ENCODE measurements around the gene FSTL5.

FSTL5 gene

DNA sequence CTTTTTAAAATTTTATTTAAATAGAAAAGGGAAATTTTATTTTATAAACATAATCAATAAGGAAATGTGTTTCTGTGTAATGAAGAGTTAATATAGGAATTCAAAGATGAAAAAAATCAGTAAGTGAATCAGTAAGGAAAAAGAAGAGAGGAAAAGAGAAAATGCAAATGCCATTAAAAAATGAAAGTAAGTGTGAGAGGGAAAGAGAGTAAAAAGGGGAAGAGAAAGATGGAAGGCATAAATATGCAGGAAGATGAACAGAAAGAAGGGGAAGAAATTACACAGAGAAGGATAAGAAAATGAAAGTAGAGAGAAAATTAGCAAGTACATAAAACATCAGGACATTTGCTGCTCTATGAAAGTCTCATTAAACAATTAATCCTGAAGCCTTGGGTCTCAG, 349.9 kb downstream of the FSTL5 start:
- Mint-ChIP-seq H3K4me1 (no peaks in the 10 kb centered on the region), H3K36me3 (ENCODE audit: low read depth) (no peaks in the 10 kb centered on the region), H3K9me3 (no peaks in the 10 kb centered on the region), H3K27ac (no peak overlapping the region), H3K27me3 (ENCODE audit: low read depth, poor library complexity) (no peaks in the 10 kb centered on the region), H3K4me3 (no peak overlapping the region)
- TF ChIP-seq, protein P1, sequence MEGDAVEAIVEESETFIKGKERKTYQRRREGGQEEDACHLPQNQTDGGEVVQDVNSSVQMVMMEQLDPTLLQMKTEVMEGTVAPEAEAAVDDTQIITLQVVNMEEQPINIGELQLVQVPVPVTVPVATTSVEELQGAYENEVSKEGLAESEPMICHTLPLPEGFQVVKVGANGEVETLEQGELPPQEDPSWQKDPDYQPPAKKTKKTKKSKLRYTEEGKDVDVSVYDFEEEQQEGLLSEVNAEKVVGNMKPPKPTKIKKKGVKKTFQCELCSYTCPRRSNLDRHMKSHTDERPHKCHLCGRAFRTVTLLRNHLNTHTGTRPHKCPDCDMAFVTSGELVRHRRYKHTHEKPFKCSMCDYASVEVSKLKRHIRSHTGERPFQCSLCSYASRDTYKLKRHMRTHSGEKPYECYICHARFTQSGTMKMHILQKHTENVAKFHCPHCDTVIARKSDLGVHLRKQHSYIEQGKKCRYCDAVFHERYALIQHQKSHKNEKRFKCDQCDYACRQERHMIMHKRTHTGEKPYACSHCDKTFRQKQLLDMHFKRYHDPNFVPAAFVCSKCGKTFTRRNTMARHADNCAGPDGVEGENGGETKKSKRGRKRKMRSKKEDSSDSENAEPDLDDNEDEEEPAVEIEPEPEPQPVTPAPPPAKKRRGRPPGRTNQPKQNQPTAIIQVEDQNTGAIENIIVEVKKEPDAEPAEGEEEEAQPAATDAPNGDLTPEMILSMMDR (IDR thresholded peaks at IDR 0.05), result no peak
- DNase-seq, result no peak

DNA sequence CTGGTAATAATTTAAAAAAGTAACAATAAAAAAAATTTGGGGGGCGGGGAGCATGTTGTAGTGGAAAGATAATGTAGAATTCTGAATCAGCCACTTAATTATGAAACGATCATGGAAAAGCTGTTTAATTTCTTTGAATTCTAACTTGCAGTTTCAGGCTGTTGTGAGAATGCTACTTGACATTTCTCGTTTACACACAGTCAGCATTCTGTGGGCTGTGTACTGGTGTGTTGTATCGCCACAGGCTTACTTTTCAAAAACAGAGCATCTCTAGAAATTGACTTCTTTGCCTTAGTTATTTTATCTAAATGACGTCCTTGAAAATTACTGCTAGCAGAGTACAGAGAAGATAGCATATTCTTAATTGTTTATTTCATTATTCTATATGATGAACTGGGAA, 350.4 kb downstream of the FSTL5 start:
- no peaks in the 10 kb centered on the region for H3K9me3 Mint-ChIP-seq
- no peak overlapping the region for H3K27ac Mint-ChIP-seq
- no peak for DNase-seq
- H3K27me3 Mint-ChIP-seq (ENCODE audit: low read depth, poor library complexity), result no peaks in the 10 kb centered on the region
- TF ChIP-seq, protein P1 (IDR thresholded peaks at IDR 0.05), result no peak
- no peaks in the 10 kb centered on the region for H3K4me1 Mint-ChIP-seq
- H3K4me3 Mint-ChIP-seq, result no peak overlapping the region
- no peaks in the 10 kb centered on the region for H3K36me3 Mint-ChIP-seq (ENCODE audit: low read depth)

DNA sequence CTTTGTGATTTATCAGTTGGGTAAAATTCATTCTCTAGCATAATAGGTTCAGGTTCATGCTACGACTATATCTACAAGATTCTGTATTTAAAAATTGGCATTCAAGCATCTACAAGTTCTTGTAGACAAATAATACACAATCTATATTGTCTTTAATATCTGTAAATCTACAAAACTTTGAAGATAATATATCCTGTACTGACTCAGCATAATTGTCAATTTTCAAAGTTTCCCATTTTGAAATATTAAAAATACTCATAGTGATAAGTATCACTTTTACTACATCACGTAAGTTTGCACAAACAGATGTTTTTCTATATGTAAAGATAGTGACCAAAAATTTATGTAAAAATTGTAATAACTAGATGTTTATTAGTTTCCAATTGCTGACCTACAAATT, 360.6 kb downstream of the FSTL5 start:
- H3K36me3 Mint-ChIP-seq (ENCODE audit: low read depth), result no peaks in the 10 kb centered on the region

DNA sequence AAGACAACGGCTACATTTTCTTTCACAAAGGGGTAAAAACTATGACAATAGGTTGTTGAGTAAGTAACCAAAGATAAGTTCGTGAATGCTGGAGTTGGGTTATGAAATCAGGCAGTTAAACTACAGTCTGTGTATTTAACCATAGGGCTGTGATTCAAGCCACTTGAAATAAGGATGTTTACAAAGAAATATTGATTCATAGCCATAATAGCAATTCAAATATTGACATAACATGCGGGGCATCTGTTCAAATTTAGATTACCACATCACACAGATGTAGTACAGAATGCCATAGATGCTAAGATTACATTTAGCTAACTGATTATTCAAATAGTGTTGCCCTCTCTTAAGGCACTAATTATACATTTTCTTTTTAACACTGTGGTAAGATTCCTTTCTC, 364.1 kb downstream of the FSTL5 start:
- Mint-ChIP-seq H3K4me1 (no peaks in the 10 kb centered on the region), H3K9me3 (no peaks in the 10 kb centered on the region), H3K4me3 (no peak overlapping the region), H3K27me3 (ENCODE audit: low read depth, poor library complexity) (peaks cover 3% of the 10 kb centered on the region), H3K36me3 (ENCODE audit: low read depth) (no peaks in the 10 kb centered on the region), H3K27ac (no peak overlapping the region)
- no peak for DNase-seq
- TF ChIP-seq, protein P1 (IDR thresholded peaks at IDR 0.05), result no peak

More for the DNA sequence above, 360.6 kb downstream of the FSTL5 start:
- Mint-ChIP-seq H3K27me3 (ENCODE audit: low read depth, poor library complexity) (peaks cover 3% of the 10 kb centered on the region), H3K9me3 (no peaks in the 10 kb centered on the region), H3K27ac (no peak overlapping the region), H3K4me1 (no peaks in the 10 kb centered on the region), H3K4me3 (no peak overlapping the region)
- DNase-seq, result no peak
- TF ChIP-seq, protein P1 (IDR thresholded peaks at IDR 0.05), result no peak

DNA sequence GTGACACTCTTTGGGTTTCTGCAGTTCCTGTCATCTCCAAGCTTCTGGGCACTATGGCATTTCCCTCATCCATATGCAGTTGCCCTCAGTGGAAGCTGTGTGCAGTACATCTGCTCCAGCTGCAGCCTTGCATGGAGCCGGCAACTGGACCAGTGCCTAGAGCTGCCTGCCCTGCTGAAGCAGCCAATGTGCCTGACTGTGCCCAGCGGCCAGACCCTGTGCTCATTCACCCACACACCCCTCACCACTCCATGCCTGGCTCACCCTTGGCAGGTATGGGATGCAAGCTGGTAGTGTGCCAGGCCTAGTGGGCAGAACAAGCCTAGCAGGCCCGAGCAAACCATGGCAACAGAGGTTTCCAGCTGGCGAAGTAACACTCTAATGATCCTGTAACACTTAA, 370.8 kb downstream of the FSTL5 start:
- no peaks in the 10 kb centered on the region for H3K9me3 Mint-ChIP-seq
- H3K27me3 Mint-ChIP-seq (ENCODE audit: low read depth, poor library complexity), result no peaks in the 10 kb centered on the region
- no peaks in the 10 kb centered on the region for H3K4me1 Mint-ChIP-seq
- DNase-seq, result no peak
- no peak overlapping the region for H3K27ac Mint-ChIP-seq
- H3K4me3 Mint-ChIP-seq, result no peak overlapping the region
- TF ChIP-seq, protein P1 (IDR thresholded peaks at IDR 0.05), result no peak
- no peaks in the 10 kb centered on the region for H3K36me3 Mint-ChIP-seq (ENCODE audit: low read depth)

DNA sequence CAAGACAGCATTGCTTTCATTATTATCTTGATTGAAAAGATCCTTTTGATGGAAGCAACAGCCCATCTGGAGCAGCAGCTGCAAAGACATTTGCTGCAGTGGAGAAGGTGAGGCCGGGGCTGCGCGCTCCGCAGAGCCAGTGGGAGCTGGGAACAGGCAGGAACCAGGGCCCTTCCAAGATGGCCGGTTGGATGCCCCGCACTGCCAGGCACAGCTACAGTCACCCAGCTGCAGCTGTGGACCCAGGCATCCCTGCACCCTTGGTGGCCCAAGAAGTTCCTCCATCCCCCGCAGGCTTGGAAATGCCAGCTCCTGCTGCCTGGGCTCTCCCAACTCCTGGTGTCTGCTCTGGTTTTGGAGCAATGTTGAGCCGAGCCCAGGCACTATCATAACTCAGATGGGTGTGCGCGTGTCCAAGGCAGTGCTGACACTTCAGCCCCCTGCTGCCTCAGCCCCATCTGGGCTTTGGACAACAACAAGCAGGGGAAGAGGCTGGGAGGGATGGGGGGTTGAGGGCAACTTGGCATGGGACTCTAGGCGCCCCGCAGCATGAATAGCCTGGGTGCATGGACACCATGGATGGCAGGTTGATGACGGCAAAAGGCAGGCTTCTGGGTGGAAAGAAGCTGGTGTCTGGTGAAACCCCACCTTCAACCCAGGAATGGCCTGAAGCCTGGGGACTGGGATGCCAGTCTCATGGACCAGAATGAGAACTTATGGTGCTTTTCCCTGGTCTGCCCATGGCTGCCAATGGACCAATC, 371.8 kb downstream of the FSTL5 start:
- DNase-seq, result no peak
- Mint-ChIP-seq H3K36me3 (ENCODE audit: low read depth) (no peaks in the 10 kb centered on the region), H3K27ac (no peak overlapping the region), H3K27me3 (ENCODE audit: low read depth, poor library complexity) (no peaks in the 10 kb centered on the region), H3K9me3 (no peaks in the 10 kb centered on the region), H3K4me1 (no peaks in the 10 kb centered on the region), H3K4me3 (no peak overlapping the region)
- TF ChIP-seq, protein P1 (IDR thresholded peaks at IDR 0.05), result no peak
